DMS 273 (cell line): ENCODE results near the gene UST.
A peak's percentile ranks its signal among the peaks of the same experiment; 100 is the strongest.

Source experiments
- DNase-seq: peaks from one replicate; lab custom pipeline; 2025; ENCODE audit not compliant: unreplicated experiment; lab: John Stamatoyannopoulos, UW

The UST gene

DNA sequence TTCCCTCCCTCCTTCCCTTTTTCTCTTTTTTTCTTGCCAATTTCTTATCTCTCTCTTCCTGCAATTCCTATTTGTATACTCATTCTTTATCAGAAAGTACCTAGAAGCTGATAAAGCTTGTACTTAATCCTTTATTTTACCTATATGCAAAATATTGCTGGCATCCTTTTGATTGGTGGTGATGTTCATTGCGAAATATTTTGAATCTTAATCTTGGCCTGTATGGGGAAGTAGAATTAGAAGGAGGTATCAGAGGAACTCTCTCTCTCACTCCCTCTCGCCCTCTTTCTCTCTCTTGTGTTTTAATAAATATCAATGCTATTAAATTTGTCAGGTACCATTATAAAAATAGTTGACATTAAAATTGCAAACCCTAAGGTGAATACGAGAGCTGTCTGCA is 52.8 kb downstream of the UST start:
- no peak for DNase-seq

DNA sequence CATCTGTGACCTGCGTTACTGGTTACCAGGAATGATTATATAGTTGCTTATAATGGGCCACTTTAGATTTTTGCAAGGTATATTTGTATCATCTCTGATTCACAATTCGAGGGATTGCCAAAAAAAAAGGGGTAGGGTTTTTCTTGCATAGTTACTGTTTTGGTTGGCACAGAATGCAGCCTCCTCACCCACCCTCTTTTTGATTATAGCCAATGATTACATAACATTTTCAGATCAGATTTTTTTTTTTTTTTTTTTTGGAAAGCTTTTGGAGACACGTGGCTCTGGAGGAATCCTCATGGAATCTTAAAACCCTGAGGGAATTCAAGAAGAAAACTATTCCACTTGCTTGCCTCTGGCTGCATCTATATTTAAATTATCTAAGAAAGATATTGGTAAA is 53.7 kb downstream of the UST start:
- no peak for DNase-seq

DNA sequence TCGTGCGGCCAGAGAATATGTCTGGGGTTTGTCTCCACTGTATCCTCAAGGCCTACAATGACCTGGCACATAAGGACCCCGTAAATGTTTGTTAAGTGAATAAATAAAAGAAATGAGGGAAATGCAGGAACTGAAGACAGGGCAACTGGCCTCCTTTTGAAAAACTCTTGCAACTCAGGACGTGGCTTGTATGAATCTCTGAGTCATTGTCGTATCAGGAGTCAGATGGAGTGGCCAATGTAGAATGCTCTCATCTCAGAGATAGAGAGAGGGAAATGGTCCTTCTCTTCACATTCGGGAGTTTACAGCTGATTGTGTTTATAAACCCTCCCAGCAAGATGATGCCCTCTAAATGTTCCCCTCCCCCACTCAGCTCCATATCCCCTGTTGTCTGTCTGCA is 57.1 kb downstream of the UST start:
- no peak for DNase-seq

DNA sequence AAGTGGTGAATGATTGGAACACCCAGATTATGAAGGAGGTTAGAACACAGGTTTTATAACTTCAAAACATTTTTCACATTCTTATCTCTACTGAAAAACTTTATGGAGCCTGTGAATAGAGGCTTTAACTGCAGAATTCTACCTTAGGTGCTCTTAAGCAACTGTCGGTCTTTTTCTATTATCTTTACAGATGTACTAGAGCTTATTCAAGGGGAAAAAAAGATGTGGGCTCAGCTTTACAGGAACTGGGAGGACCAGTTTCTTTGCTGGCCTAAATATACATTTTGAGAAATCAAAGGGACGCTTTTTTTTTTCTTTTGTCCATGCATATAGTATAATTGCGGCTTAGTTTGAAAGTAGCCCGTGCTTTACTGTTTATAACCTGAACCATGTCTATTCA is 58.9 kb downstream of the UST start:
- no peak for DNase-seq

DNA sequence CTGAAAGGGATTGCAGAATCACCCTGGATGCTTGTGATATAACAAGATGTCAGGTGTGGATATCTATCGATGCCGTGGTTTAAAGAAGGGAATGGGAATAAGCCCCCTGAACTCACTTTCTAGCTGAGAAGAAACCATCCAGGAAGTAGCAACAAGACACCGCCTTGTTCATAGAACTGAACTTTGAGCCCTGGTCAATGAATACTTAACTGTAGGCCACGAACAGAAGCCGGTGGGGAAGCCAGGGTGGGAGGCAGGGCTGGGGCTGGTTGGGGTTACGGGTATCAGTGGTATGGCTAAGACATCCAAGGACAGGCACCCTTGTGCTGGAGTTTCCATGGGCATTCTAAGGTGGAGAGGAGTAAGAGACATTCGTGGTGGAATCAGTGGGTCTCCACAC is 61.0 kb downstream of the UST start:
- DNase-seq = no peak

DNA sequence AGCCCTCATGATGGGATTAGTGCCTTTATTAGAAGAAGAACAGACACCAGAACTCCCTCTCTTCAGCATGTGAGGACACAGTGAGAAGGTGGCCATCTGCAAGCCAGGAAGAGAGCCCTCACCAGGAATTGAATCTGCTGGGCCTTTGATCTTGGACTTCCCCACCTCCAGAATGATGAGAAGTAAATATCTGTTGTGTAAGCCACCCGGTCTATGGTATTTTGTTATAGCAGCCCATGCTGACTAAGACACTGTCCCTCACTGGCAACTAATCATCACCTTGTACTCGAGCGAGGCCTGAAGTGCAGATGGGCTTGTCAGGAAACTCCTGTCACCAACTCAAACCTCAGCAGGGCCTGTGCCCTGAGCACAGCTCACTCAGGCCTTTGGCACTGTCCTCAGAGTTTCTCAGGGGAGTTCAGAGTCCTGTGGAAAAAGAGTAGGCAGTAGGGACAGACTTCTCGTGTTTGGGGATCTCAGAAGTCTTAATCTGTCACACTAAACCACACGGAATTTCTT is 62.0 kb downstream of the UST start:
- DNase-seq = no peak

DNA sequence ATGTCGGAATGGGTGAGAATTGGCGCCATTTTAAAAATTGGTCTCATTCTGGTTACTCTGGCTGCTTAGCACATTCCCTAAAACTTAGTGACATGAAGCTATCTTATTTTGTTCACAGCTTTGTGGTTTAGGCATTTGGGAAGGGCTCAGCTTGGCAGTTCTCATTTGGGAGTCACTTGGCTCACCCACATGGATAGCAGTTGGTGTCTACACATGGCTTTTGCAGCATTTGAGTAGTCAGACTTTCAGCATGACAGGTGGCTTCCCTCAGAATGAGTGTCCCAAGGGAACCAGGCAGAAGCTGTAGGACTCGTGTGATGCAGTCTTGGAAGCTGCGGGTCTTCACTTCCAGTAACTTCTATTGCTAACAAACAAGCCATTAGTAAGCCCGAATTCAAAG is 64.6 kb downstream of the UST start:
- DNase-seq = peak; percentile 87

DNA sequence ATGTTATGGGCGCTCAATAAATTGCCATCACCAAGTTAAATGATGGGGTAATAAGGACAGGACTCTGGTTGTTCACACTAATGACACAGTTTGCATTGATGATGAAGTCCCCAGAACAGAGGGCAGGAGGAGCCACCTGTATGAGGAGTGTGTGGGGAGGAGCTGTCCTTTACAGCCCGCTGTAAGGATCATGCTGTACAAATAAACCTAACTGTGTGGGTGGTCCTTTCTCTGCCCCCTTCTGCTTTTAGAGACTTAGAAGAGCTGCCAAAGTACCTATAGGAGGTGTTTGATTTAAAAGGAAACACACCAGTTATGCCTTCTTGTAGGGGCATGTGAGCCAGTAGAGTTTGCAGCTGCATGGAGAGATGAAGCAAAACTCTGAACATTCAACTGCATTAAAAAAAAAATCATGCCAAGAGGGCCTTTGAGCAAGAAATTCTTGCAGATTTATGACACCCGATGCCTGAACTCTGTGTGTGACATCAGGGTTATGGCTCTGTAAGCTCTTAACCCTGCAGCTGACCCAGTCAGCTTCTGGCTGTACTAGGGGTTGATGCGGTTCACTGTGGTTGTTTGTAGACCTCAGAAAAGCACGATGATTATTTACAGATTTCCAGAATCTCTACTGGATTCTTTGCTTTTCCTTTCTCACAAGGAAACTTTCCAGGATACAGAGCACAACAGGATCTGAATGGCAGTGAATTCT is 67.4 kb downstream of the UST start:
- no peak for DNase-seq

DNA sequence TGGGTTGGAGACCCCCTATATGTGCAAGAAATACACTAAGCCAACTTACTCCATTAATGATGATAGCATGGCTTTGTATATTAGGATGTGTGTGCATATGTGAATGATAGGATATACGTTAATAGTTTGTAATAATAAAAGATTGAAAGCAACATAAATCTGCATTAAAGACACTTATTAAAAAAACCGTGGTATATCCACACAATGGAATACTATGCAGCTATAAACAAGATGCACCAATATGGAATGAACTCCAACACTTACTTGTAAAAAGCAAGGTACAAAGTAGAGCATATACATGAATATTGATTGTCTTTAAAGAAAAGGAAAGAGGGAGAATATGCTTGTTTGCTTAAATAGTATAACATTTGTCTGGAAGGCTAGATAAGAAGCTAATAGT is 68.0 kb downstream of the UST start:
- DNase-seq = no peak

DNA sequence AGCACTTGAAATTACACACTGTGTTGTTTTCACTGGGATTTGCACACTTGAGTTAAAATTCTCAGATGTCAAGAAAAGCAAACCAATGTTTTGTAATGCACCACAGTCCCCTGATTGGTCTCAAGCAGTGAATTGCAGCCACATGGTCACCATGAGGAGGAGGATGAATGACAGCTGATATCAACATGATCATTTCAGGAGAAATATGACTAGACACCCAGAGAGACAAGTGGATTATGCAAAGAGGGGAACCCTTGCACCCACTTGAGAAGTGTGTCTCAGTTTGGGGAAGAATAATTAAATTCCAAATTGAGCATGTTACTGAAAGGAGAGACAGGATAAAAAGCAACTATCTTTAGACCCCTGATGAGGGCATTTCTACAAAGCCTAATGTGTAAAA is 69.3 kb downstream of the UST start:
- no peak for DNase-seq

DNA sequence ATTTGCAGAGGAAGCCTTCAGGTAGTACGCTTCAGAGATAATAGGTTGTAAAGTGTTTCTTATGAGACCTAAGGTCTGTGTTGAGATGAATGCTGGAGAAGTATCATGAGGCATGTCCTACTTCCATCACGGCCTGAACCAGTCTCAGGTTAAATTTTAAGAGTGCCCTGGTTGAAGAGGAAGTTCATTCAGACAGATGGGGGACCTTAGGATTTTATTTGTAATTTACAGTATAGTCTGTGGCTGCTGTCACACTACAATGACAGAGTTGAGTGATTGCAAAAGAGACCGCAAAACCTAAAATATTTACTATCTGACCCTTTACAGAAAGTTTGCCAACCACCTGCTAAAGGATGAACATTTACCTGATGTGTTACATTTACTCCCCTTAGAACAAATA is 70.9 kb downstream of the UST start:
- no peak for DNase-seq

DNA sequence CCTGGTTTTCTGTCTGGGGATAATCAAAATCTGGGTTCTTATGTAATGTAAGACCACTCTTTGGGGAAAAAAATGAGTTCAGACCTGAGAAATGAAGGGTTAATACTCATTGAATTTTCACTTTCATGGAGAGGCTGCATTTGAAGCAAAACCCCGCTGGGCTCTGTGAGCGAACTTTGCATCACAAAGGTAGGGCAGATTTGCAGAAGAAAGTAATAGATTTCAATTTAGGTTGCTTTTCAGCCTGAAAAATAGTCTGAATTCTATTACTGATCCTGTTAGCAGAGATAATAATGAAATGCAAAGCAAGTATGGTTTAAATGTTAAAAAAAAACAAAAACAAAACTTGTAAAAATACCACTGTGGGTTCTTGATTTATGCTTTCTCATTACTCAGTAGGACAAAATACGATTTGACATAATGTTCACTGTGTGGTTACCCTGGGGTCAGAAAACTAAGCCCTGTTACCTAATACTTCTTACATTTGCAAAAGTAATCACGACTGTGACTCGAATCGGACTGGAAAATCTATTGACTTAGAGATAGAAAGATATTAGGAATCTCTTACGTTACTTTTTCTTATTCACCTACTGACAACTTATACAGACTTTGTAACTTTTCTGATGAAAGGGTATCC is 72.2 kb downstream of the UST start:
- DNase-seq = no peak

DNA sequence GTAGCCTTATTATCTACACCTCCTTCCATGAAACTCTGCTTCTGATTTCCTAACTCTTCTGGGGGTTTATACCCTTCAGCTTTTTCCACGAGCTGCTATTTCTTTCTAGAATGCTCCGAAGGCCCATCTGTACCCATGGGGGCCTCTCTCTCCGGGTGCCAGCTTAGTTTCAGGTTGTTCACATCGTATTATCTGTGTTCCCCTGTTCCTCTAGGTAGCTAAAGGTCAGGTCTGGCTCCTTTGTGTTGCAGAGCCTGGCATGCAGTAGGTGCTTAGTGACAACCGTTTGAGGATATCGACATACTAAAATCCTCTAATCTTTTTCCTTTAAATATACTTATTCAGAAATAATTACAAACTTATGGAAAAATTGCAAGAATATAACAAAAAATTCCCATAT is 73.0 kb downstream of the UST start:
- DNase-seq = no peak

DNA sequence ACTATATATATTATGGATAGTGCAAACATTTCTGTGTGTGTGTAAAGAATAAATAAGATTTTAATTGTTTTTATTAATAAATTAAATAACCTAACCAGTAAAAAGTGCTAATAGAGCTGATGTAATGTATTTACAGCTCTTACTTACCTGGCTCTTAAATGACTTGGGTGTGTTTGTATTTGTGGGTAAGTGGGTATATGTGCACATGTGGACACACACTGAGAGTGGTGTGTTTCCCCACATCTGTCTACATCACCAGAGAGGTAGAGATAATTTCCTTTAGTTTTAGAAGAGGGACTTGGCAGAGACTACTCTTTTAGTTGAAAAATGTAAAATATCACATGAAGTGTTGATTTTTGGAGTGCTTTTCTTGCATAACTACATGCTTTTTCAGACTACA is 76.0 kb downstream of the UST start:
- DNase-seq = no peak

DNA sequence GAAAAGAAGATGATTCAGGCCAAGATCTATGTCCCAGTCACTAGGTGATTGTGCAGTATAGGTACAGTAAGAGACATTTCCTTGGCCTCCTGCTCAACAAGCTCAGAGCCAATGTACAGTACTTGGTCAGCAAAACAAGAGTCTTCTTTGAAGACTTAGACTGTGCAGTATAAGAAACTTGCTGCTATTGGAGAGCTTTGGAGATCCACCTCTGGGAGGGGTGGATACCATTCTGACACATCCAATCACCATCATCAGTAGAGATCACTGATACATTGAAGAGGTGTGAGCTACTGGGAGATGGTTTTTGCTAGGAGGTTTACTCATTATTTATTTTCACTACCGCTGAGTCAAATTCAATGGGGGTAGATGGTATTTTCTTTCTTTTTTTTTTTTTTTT is 77.5 kb downstream of the UST start:
- DNase-seq = no peak

DNA sequence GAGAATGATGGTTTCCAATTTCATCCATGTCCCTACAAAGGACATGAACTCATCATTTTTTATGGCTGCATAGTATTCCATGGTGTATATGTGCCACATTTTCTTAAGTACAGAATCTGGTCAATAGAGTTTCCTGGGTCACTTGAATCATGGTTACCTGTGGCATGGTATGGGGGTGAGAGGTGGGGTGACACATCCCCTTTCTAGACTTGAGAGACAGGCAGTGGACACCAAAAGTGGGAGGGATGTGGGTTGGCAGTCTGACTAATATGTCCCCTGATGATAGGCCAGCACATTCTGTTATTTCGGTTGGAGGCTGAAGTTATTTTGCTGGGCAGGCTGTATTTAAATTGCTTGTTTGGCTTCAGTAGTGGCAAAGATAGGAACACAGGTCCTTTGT is 78.1 kb downstream of the UST start:
- DNase-seq = no peak

DNA sequence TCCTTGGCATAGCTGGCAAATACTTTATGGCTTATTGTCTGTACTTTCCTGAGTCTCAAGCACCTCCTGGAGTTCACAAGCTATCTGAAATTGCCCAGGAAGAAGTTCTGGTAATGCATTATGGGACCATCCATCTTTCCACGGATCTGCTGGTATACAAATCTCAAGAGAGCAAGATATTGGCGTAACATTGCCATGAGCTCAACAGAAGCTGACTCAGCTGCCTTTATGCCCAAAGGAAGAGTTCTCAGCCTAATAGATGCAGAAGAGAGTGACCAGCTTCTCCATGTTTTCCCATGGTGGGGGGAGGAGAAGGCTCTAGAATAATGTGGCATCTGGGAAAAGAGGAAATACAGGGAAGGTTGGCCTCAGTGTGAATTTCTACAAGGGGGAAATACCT is 78.7 kb downstream of the UST start:
- no peak for DNase-seq

DNA sequence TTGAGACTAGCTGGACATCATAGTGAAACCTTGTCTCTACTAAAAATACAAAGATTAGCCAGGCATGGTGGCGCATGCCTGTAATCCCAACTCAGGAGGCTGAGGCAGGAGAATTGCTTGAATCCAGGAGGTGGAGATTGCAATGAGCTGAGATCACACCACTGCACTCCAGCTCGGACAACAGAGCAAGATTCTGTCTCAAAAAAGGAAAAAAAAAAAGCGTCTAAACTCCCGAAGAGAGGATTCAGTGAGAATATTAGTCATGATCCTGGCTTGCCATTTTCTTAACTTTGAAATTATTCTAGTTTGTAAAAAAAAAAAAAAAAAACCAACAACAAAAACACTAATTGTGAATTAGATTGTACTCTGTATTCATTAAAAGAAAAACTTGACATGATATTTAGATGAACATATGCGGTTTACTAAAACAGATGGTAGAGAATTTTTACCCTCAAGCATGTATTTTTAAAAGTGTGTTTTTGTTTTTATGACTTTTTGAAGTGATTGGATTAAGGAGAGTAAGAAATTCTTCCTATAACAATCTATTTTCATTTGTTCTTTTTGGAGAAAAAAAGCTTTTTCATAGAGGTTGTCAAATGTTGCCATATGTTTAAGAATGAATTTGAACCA is 80.7 kb downstream of the UST start:
- DNase-seq = no peak

DNA sequence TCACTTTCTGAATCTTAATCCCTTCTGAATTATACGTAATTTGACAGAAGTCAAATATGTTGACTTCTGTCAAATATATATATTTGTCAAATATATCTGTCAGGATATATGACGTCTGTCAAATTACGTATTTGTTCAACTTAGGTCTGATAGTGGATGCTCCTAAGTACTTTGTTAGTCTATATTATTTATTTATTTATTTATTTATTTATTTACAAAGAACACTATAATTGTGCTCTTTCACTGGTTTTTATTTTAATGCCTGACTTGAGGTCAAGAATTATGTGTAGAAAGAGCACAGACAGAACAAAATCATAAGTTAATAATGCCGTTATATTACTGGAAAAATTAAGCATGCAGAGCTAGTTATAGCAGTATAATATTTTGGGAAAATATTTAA is 81.2 kb downstream of the UST start:
- no peak for DNase-seq

DNA sequence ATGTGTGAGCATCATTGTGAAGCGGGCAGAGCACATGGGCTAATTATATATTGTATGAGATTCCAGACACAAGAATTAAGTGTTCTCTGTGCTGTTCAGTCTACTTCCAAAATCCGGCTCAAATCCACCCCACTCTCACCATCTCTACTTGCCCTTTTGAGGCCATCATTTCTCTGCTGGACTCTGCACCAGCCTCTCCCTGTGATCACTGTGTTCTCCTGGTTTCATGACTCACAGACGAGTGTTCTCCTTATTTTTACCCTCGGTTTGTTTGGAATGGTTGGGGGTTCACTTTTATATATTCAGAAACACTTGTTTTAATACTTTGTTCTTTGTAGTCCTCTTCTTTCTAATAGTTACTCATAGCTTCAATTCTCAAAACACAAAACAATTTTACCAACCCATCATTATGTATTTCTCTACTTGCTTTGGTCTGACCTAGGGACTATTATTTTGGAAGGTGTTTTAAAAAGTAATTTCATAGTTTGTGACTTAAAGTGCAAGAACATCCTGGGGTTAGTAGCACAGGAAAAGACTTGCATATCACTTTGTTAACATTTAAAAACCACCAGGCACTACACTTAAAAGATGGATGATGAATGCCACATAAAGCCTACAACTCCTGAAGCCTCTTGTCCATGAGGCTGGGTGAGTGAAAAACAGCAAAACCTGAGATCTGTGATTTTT is 82.7 kb downstream of the UST start:
- no peak for DNase-seq

DNA sequence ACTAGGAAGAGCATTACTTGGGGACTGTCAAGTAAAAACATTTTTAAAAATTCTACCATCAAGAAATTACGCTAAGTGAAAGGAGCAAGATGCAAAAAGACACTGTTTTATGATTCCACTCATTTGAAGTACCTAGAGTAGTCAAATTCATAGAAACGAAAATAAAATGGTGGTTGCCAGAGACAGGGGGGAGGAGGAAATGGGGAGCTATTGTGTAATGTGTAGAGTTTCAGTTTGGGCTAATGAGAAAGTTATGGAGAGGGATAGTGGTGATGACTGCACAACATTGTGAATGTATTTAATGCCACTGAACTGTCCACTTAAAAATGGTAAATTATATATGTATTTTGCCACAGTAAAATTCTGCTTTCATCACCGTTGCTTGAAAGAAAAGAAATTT is 83.8 kb downstream of the UST start:
- no peak for DNase-seq

DNA sequence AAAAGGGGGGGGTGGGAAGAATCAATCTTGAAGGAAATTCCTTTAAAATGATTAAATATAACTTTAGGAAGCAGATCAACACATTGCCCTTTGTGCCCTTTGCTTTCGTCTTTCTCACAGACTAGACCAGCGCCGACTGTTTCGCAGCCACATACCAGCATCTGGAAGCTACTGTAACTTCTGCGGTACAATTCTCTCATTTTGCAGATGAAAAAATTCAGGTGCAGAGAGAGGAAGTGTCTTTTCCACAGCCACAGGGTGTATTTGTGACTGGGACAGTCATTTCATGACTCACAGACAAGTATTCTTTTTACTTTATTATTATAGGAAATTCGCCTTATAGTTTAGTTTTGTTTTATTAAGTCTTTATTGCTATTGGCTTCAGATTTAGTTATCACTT is 84.2 kb downstream of the UST start:
- no peak for DNase-seq
